Stimulated activated CD8-positive, alpha-beta memory T cell treated with anti-CD3 and anti-CD28 coated beads, Interleukin-4, amount 100 ng/mL, for 24 hours (primary cell): Measurements from ENCODE around the gene PDCD6IP.
"Not testable (repeated sequence)": the region's sequence is repeated elsewhere in the genome, so short reads cannot be mapped to it uniquely, and the experiment has no call there.

Experiments used
- DNase-seq: peaks from one replicate; pipeline ENCODE4 v3.0.0-alpha.2; 2020; ENCODE audit warnings: low read depth

The PDCD6IP gene

GRCh38 chr3:33848624-33849347 is 50.4 kb downstream of the PDCD6IP start:
- DNase-seq = no peak

DNA sequence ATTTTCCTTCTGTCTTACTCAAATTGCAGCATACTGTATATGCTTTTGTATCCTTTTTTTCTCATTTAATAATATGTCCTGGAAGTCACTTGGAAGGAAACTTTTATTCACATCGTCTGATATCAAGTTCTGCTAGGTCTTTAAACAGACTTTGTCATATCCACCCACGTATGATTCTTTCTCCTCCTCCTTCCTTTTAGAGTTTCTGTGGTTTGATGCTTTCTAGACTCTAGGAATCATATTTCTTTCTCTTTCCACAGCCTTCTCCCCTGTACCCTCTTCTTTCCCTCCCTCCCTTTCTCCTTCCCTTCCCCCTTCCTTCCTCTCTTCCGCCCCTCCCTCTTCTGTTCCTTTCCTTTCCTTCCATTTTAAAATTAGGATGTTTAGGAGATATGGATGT is 52.2 kb downstream of the PDCD6IP start:
- DNase-seq = not testable (repeated sequence)

DNA sequence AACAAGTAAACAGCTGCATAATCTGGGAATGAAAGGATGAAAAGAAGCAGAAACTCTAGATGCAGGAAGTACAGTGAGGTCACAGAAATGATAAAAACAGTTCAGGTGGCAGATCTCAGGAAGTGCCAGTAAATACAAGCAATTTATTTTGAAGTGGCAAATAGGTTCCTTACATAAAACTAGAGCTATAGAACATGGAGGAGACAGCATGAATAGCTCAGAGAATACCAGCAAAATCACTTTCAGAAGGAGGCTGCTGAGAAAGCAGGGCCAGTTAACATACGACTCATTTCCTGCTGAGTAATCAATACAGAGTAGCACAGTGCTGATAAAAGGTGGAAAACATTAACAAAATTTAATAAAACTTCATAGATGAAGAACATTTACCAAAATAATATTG is 57.0 kb downstream of the PDCD6IP start:
- not testable (repeated sequence) for DNase-seq

DNA sequence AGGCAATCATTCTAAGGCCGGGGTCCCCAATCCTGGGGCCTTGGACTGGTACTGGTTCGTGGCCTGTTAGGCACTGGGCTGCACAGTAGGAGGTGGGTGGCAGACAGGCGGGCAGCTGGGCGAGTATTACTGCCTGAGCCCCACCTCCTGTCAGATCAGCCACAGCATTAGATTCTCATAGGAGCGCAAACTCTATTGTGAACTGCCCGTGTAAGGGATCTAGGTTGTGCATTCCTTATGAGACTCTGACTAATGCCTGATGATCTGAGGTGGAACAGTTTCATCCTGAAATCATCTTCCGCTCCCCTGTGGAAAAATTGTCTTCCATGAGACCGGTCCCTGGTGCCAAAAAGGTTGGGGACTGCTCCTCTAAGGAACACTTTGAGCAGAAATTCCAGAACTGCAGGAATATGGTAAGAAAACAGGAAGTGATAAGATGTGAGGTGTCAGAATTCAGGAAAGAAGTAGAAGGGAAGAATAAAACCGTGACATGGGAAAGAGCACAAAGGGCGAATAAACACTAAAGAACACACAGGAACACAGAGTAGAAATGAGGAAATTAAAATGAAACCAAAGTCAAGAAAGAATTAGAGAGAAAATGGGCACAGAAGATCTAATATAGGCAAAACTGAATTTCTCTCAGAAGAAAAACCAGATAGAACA is 57.6 kb downstream of the PDCD6IP start:
- no peak for DNase-seq

DNA sequence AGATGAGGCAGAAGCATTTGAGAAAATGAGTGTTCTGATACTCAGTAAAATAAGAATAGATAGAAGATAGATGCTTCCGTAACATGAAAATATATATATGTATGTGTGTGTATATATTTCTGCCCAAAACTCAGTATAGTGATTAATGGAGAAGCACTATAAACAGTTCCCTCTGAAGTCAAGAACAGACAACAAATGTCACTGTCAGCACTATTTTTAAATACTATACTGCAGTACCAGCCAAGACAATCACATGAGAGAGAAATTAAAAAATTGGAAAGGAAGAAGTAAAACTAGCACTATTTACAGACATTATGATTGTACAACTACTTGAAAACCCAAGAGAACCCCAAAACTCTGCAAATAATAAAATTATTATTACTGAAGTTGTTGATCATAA is 59.3 kb downstream of the PDCD6IP start:
- not testable (repeated sequence) for DNase-seq

DNA sequence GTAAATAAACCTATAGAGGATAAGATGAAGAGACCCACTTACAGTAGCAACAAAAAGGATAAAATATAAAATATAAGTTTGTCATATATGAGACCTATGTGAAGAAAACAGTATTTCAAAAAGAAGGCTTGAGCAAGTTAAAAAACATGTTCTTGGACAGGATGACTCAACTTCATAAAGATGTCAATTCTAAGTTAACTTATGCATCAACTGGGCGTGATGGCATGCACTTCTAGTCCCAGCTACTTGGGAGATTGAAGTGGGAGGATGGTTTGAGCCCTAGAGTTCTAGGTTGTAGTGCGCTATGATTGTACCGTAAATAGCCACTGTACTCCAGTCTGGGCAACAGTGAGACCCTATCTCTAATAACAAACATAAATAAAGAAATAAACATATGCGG is 59.7 kb downstream of the PDCD6IP start:
- DNase-seq = no peak

DNA sequence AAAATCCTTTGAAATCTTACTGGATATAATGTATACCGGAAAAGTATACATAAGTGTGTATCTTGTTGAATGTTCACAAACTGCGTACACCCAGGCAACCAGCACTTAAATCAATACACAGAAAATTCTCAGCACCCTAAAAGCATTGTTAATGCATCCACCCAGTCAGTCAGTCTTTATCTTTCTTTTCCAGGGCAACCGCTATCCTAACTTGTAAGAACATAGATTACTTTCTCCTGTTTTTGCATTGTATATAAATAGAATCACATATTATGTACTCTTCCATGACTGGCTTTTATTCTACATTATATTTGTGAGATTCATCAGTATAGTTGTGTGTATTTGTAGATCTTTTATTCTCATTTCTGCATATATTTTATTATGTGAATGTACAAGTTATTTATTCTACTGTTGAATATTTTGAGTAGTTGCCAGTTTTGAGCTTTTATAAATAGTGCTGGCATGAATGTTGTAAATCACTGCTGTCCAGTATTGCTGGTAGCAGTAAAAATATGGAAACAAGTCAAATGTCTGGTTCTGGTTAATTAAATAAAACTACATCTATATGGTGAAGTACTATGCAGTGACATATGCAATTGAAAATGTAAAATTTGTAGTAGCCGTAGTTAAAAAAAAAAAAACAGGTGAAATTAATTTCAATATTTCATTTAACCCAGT is 62.1 kb downstream of the PDCD6IP start:
- no peak for DNase-seq

GRCh38 chr3:33865133-33865532 is 66.7 kb downstream of the PDCD6IP start:
- no peak for DNase-seq

DNA sequence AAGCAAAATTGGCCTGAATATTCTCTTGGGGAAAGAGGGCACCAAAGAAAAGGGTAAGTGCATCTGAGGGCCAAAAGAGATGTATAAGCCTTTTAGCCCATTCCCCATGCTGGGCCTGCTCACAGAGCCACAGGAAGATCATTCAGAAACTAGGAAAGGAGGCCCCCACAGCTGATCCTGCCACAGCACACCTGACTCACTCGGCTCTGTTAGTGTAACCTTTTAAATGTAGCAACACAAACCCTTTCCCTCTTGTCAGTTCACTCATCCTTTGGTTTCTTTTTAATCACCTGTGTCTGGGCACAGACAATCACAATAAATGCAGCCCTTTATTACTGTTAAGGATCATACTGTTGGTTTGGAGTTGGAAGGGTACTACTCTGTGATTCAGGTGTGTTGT is 69.9 kb downstream of the PDCD6IP start:
- DNase-seq = no peak

- DNase-seq = no peak
These were observed 71.5 kb downstream of the PDCD6IP start for GRCh38 chr3:33869977-33870376.

- DNase-seq = no peak
These were observed 76.4 kb downstream of the PDCD6IP start for GRCh38 chr3:33874815-33875214.

DNA sequence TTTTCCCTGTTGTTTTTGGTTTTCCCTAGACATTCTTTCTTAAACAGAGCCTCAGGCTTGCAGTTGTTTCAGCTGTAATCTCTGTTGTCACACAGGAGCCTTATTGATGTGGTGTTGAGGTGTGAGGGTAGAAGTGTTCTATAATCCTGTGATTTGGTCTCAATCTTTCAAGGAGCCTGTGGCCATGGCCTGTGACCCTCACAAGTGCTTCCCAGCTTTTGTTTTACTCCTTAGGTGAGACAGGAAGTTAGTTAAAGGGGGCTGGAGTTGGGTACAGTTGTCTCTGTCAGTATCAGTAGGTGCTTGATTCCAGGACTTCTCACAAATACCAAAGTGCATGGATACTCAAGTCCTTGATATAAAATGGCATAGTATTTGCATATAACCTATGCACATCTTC is 77.2 kb downstream of the PDCD6IP start:
- no peak for DNase-seq

GRCh38 chr3:33877187-33877586 is 78.8 kb downstream of the PDCD6IP start:
- no peak for DNase-seq

GRCh38 chr3:33879540-33879939 is 81.1 kb downstream of the PDCD6IP start:
- no peak for DNase-seq

GRCh38 chr3:33881156-33882064 is 83.0 kb downstream of the PDCD6IP start:
- DNase-seq = no peak

- no peak for DNase-seq
These were observed 83.9 kb downstream of the PDCD6IP start for GRCh38 chr3:33882296-33882695.

- DNase-seq = no peak
These were observed 85.1 kb downstream of the PDCD6IP start for GRCh38 chr3:33883538-33883950.

- no peak for DNase-seq
These were observed 85.6 kb downstream of the PDCD6IP start for GRCh38 chr3:33883951-33884561.

DNA sequence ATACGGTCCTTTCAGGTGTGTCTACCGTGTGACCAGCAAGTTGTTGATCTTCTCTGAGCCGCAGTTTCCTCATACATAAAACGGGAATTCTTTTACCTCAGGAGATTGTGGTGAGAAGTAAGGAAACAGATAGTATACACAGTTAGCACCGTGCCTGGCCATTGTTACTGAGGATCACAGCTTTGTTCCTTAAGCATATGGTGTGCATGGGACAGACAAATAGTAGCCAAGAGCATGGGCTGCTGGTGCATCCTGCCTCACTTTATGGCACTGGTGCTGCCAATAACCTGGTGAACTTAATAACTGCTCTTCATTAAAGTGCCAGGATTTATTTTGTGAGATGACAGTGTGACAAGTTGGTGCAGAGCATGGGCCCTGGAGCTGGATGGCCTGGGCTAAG is 86.3 kb downstream of the PDCD6IP start:
- no peak for DNase-seq

- no peak for DNase-seq
These were observed 87.1 kb downstream of the PDCD6IP start for GRCh38 chr3:33885496-33885895.

GRCh38 chr3:33886015-33886414 is 87.6 kb downstream of the PDCD6IP start:
- no peak for DNase-seq

DNA sequence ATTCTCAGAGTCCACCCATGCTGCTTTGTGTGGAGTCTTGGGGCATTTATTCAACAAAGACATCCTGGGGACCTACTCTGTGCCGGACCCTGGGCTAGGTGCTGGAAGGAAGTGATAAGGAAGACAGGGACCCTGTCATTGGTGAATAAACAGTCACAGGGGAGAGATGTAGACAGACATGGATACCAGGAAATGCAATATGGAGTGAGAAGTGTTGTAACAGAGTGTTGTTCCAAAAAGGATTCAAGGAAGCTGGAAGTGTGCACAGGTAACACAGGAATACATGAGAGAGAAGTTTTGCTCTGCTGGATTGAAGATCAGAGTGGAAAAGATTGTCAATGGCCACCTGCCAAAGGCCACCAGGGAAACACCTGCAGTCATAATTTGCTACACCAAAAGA is 89.0 kb downstream of the PDCD6IP start:
- no peak for DNase-seq
